GM12874 (cell line): ENCODE data around the gene DOCK3.

Experiments used
- CTCF ChIP-seq: IDR thresholded peaks from 2 replicates; pipeline ENCODE4 v1.5.1; 2011; ENCODE audit warnings: low read depth, mild to moderate bottlenecking, control low read depth, low read length, moderate library complexity; ENCODE audit not compliant: insufficient read depth

DOCK3 gene

GRCh38 chr3:50817756-50818529 is 143.2 kb downstream of the DOCK3 start:
- no peak for TF ChIP-seq CTCF

- TF ChIP-seq CTCF = no peak
Measured at GRCh38 chr3:50819882-50820281, 145.2 kb downstream of the DOCK3 start.

- no peak for TF ChIP-seq CTCF
Measured at GRCh38 chr3:50825841-50826240, 151.1 kb downstream of the DOCK3 start.

GRCh38 chr3:50830451-50830850 is 155.7 kb downstream of the DOCK3 start:
- TF ChIP-seq CTCF = no peak

DNA sequence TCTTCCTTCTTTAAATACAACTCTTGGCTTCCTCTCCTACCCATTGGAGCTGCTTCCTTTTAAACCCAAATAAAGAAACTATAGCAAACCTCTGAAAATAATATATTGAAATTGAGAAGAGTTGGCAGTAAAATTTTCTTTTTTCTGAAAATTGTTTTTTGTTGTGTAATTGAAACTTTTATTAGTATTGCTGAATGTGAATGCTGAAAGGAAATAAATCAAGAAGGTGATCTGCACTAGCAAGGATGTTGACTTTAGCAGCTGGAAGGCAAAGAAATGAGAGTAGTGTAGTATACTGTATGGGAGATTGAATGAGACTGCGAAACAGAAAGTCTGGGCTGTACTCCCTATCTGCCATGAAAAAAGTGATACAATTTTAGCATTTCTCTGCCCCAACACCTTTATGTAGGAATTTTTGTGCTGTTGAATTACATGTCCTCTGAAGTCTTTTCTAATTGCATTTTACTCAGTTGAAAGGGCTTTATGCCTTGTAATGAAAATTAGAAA is 166.3 kb downstream of the DOCK3 start:
- TF ChIP-seq CTCF = no peak

DNA sequence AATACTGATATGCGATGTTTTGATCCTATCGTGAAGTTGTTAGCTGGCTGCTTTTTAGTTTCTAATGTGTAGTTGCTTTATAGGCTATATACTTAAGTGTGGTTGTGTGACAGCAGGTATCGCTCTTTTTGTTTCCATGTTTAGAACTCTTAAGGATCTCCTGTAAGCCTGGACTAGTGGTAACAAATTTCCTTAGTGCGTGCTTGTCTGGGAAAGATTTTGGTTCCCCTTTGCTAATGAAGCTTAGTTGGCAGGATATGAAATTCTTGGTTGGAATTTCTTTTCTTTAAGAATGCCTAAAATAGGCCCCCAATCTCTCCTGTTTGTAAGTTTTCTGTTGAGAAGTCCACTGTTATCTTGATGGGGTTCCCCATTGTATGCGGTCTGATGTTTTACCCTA is 173.6 kb downstream of the DOCK3 start:
- TF ChIP-seq CTCF = no peak

DNA sequence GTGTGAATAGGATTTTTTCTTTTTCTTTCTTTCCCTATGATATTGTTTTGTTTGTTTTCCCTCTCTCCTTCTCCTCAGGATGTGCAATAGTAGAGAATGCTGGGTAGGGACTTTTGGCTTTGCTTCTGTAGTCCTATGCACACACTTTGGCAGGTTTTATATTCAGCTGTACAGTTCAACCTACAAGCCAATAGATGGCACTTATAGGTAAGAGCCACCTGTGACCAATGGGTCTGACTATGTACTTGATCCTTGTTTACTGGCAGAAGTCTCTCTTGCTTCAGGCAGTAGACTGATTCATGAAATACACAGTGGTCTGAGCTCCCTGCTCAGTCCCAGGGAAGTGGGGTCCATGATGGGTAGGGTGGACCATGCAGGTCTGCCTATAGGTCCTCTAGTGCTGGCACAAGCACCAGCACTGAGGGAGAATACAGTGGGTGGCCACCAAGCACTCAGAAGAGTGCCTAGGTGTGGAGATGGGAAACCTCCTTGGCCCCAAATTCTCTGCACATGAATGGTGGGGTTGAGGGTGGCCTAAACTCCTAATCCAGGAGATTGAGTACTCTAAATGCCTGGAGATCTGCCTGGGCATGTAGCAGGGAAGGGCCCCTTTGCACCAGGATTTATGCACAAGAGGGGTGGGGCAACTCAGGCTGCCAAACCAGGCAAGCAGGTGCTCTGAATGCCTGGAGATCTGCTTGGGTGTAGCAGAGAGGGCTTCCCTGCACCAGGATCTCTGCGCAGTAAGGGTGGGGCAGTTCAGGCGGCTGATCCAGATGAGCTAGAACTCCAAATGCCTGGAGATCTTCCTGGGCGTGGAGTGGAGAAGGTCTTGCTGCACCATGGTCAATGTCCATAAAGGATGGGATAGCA is 176.1 kb downstream of the DOCK3 start:
- no peak for TF ChIP-seq CTCF
